H9 (cell line): Measurements from ENCODE around the gene TRIO. TPM values are rescaled to one million over a fixed set of nuclear protein-coding genes. Genes with fewer than 3 reads are reported as not detected.
A peak's percentile ranks its signal among the peaks of the same experiment; 100 is the strongest.

Experiments
- DNase-seq: peaks from one replicate; pipeline ENCODE4 v3.0.0-alpha.2; 2017
- H2AFZ ChIP-seq: one replicate; pipeline ENCODE4 v1.6.1; 2013; ENCODE audit warnings: mild to moderate bottlenecking, low read length, control low read depth, moderate library complexity
- H2AK5ac ChIP-seq: 2 replicates; pipeline ENCODE4 v1.6.1; 2013; ENCODE audit warnings: low read length, control low read depth, mixed read lengths; ENCODE audit not compliant: insufficient read length
- H2BK120ac ChIP-seq: one replicate; pipeline ENCODE4 v1.6.1; 2013; ENCODE audit warnings: low read depth, mild to moderate bottlenecking, low read length, control low read depth, inconsistent platforms; ENCODE audit not compliant: poor library complexity, severe bottlenecking
- H2BK12ac ChIP-seq: 2 replicates; pipeline ENCODE4 v1.6.1; 2013; ENCODE audit warnings: low read length, control low read depth, mixed read lengths, low read depth; ENCODE audit not compliant: insufficient read length
- H2BK15ac ChIP-seq: 2 replicates; pipeline ENCODE4 v1.6.1; 2013; ENCODE audit warnings: low read depth, low read length, control low read depth
- H2BK20ac ChIP-seq: one replicate; pipeline ENCODE4 v1.6.1; 2013; ENCODE audit warnings: low read depth, mild to moderate bottlenecking, low read length, control low read depth, inconsistent platforms; ENCODE audit not compliant: poor library complexity, severe bottlenecking
- H2BK5ac ChIP-seq: 2 replicates; pipeline ENCODE4 v1.6.1; 2013; ENCODE audit warnings: low read length, control low read depth, mixed read lengths; ENCODE audit not compliant: insufficient read length
- H3K14ac ChIP-seq: 2 replicates; pipeline ENCODE4 v1.6.1; 2013; ENCODE audit warnings: low read length, control low read depth; ENCODE audit not compliant: insufficient read depth
- H3K18ac ChIP-seq: 2 replicates; pipeline ENCODE4 v1.6.1; 2013; ENCODE audit warnings: low read depth, mild to moderate bottlenecking, mixed read lengths, low read length, control low read depth; ENCODE audit not compliant: insufficient read length
- H3K23ac ChIP-seq: 2 replicates; pipeline ENCODE4 v1.6.1; 2013; ENCODE audit warnings: low read length, control low read depth, mixed read lengths, low read depth; ENCODE audit not compliant: insufficient read length
- H3K23me2 ChIP-seq: 2 replicates; pipeline ENCODE4 v1.6.1; 2013; ENCODE audit warnings: low read depth, mild to moderate bottlenecking, mixed read lengths, low read length, control low read depth; ENCODE audit not compliant: insufficient read length, poor library complexity, severe bottlenecking
- H3K27ac ChIP-seq: 2 replicates; pipeline ENCODE4 v1.5.1; 2013; ENCODE audit warnings: low read length, control low read depth, mixed read lengths, low read depth; ENCODE audit not compliant: insufficient read length
- H3K27me3 ChIP-seq: 2 replicates; pipeline ENCODE4 v1.6.1; 2013; ENCODE audit warnings: low read length, control low read depth, inconsistent platforms; ENCODE audit not compliant: insufficient read depth
- H3K4ac ChIP-seq: 2 replicates; pipeline ENCODE4 v1.6.1; 2013; ENCODE audit warnings: low read depth, mild to moderate bottlenecking, control low read depth, inconsistent platforms, low read length, moderate library complexity
- H3K4me1 ChIP-seq: 2 replicates; pipeline ENCODE4 v1.6.1; 2013; ENCODE audit warnings: low read length, control low read depth, inconsistent platforms; ENCODE audit not compliant: insufficient read depth
- H3K4me2 ChIP-seq: 2 replicates; pipeline ENCODE4 v1.6.1; 2013; ENCODE audit warnings: low read length, control low read depth, mixed read lengths; ENCODE audit not compliant: insufficient read length, insufficient read depth
- H3K56ac ChIP-seq: 2 replicates; pipeline ENCODE4 v1.6.1; 2013; ENCODE audit warnings: low read depth, mild to moderate bottlenecking, mixed read lengths, low read length, control low read depth; ENCODE audit not compliant: insufficient read length
- H3K79me1 ChIP-seq: 2 replicates; pipeline ENCODE4 v1.6.1; 2013; ENCODE audit warnings: low read depth, mild to moderate bottlenecking, moderate library complexity, low read length, control low read depth, inconsistent platforms; ENCODE audit not compliant: insufficient read depth, poor library complexity, severe bottlenecking
- H3K79me2 ChIP-seq: 2 replicates; pipeline ENCODE4 v1.6.1; 2013; ENCODE audit warnings: low read length, control low read depth, inconsistent platforms; ENCODE audit not compliant: insufficient read depth
- H3K9ac ChIP-seq: 2 replicates; pipeline ENCODE4 v1.6.1; 2013; ENCODE audit warnings: low read length, control low read depth, mixed read lengths; ENCODE audit not compliant: insufficient read length; ENCODE audit errors: extremely low read depth
- H3K9me3 ChIP-seq: one replicate; pipeline ENCODE4 v1.6.1; 2013; ENCODE audit warnings: low read depth, low read length, inconsistent platforms; ENCODE audit not compliant: control insufficient read depth
- H3T11ph ChIP-seq: one replicate; pipeline ENCODE4 v1.6.1; 2013; ENCODE audit warnings: mild to moderate bottlenecking, low read length, control low read depth, inconsistent platforms
- H4K20me1 ChIP-seq: one replicate; pipeline ENCODE4 v1.6.1; 2013; ENCODE audit not compliant: control insufficient read depth, insufficient read length, insufficient read depth
- H4K5ac ChIP-seq: 2 replicates; pipeline ENCODE4 v1.6.1; 2013; ENCODE audit warnings: low read depth, mild to moderate bottlenecking, mixed read lengths, low read length, control low read depth; ENCODE audit not compliant: insufficient read length
- H4K8ac ChIP-seq: replicated peaks from 2 replicates; pipeline ENCODE4 v1.6.1; 2013; ENCODE audit warnings: low read length, control low read depth, mixed read lengths, low read depth; ENCODE audit not compliant: insufficient read length
- H4K91ac ChIP-seq: 2 replicates; pipeline ENCODE4 v1.6.1; 2013; ENCODE audit warnings: low read depth, mild to moderate bottlenecking, moderate library complexity, mixed read lengths, low read length, control low read depth; ENCODE audit not compliant: insufficient read length
- H3K27ac Mint-ChIP-seq, 3 experiments: 2 replicates in 2 of 3; 3 replicates in 1 of 3; pipeline ENCODE4 v1.8.0; 2020 to 2021; ENCODE audit warnings: mixed read lengths in 3 of 3, mild to moderate bottlenecking in 1 of 3, moderate library complexity in 1 of 3
- H3K27me3 Mint-ChIP-seq: 2 replicates; pipeline ENCODE4 v1.8.0; 2021; ENCODE audit warnings: low read depth, mild to moderate bottlenecking, moderate library complexity, mixed read lengths
- H3K36me3 Mint-ChIP-seq, 3 experiments: 2 replicates in 2 of 3; 3 replicates in 1 of 3; pipeline ENCODE4 v1.8.0; 2020 to 2021; ENCODE audit warnings: low read depth in 3 of 3, mixed read lengths in 3 of 3; ENCODE audit not compliant: insufficient read depth in 1 of 3
- H3K4me1 Mint-ChIP-seq, 2 experiments: 2 replicates each; pipeline ENCODE4 v1.8.0; 2020; ENCODE audit warnings: mixed read lengths in 2 of 2
- H3K4me3 Mint-ChIP-seq, 2 experiments: 2 replicates in 1 of 2; 3 replicates in 1 of 2; pipeline ENCODE4 v1.8.0; 2020 to 2021; ENCODE audit warnings: mild to moderate bottlenecking in 2 of 2, mixed read lengths in 2 of 2, moderate library complexity in 1 of 2
- H3K9me3 Mint-ChIP-seq, 2 experiments: 2 replicates in 1 of 2; 3 replicates in 1 of 2; pipeline ENCODE4 v1.8.0; 2020; ENCODE audit warnings: mild to moderate bottlenecking in 2 of 2, mixed read lengths in 2 of 2, moderate library complexity in 1 of 2
- WGBS: extraction: QIAGEN DNeasy Blood & Tissue Kit; methylation state at CpG from one replicate; pipeline ENCODE4 v1.1.7; 2013; ENCODE audit warnings: missing lambda C conversion rate, low lambda C conversion rate, mixed read lengths; ENCODE audit not compliant: insufficient read length; ENCODE audit errors: extremely low coverage; 5-methylcytosine and 5-hydroxymethylcytosine counted together
- total RNA-seq: library from RNA; stranded (reverse); gene quantifications from 2 replicates; pipeline ENCODE4 v1.2.1, GENCODE V29; 2021
- TF ChIP-seq, protein P1 (sequence below): fragments of 200-600 bp; sonication (generic); conservative IDR thresholded peaks from 3 replicates; pipeline ENCODE4 v1.8.0; 2021; ENCODE audit warnings: antibody characterized with exemption, mild to moderate bottlenecking

TRIO gene
- total RNA-seq, 1 experiment from 2014 or later, result 87.8 TPM

DNA sequence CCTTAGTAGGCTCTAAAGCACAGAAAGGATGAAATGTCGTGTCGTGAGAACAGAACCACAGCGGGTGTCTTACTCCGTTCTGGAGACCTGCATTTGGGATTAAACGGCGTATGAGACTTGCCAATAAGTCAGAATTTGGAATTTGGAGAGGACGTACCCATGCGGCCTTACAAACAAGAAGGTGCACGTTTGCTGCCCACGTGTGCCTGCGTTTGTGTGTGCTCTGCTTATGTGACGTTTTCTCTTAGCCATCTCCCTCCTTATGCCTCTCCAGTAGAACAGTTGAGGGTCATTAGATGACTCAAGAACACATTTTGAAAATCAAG, 266.9 kb downstream of the TRIO start:
- Histone ChIP-seq H3K14ac (no peak overlapping the region), H3K23ac (no peak overlapping the region), H3K4ac (no peak overlapping the region), H4K8ac (no peak overlapping the region), H2BK120ac (no peak overlapping the region), H2BK20ac (no peak overlapping the region), H3K9me3 (no peaks in the 10 kb centered on the region), H3K27ac (no peak overlapping the region), H4K20me1 (no peaks in the 10 kb centered on the region), H3K79me1 (no peaks in the 10 kb centered on the region), H3K56ac (no peak overlapping the region), H3K9ac (no peak overlapping the region), H2BK5ac (no peak overlapping the region), H2AFZ (no peak overlapping the region), H3K18ac (no peak overlapping the region), H3K4me2 (no peak overlapping the region), H3K79me2 (no peaks in the 10 kb centered on the region), H2BK12ac (no peak overlapping the region), H3T11ph (no peak overlapping the region), H2AK5ac (no peak overlapping the region), H4K5ac (no peak overlapping the region), H4K91ac (no peak overlapping the region), H2BK15ac (no peak overlapping the region), H3K4me1 (no peaks in the 10 kb centered on the region), H3K23me2 (no peaks in the 10 kb centered on the region), H3K27me3 (no peaks in the 10 kb centered on the region)
- Mint-ChIP-seq H3K4me1 (peaks cover 14 to 17% of the 10 kb centered on the region in 2 experiments), H3K9me3 (no peaks in the 10 kb centered on the region), H3K4me3 (no peak overlapping the region), H3K27ac (peak overlapping the region in 2 of 3 experiments; percentile 27 to 45; a peak in 1 of 7 replicates), H3K27me3 (no peaks in the 10 kb centered on the region), H3K36me3 (peaks cover 10 to 67% (median 39%) of the 10 kb centered on the region in 3 experiments; a peak in 5 of 7 replicates)
- TF ChIP-seq, protein P1, sequence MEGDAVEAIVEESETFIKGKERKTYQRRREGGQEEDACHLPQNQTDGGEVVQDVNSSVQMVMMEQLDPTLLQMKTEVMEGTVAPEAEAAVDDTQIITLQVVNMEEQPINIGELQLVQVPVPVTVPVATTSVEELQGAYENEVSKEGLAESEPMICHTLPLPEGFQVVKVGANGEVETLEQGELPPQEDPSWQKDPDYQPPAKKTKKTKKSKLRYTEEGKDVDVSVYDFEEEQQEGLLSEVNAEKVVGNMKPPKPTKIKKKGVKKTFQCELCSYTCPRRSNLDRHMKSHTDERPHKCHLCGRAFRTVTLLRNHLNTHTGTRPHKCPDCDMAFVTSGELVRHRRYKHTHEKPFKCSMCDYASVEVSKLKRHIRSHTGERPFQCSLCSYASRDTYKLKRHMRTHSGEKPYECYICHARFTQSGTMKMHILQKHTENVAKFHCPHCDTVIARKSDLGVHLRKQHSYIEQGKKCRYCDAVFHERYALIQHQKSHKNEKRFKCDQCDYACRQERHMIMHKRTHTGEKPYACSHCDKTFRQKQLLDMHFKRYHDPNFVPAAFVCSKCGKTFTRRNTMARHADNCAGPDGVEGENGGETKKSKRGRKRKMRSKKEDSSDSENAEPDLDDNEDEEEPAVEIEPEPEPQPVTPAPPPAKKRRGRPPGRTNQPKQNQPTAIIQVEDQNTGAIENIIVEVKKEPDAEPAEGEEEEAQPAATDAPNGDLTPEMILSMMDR, result no peak
- no peak for DNase-seq
- no CpG with 5 or more reads among the region's 12 CpGs for WGBS
